ENCODE data around the gene GDA. TPM values are rescaled to one million over a fixed set of nuclear protein-coding genes. Genes with fewer than 3 reads are reported as not detected.

Gene GDA
- total RNA-seq, 1 experiment from 2014 or later, result 49.4 TPM

- TF ChIP-seq REST (IDR thresholded peaks at IDR 0.05; ENCODE audit: low read depth), result no peak
- no peak for TF ChIP-seq EGR1 (IDR thresholded peaks at IDR 0.05; ENCODE audit: low read depth)
- TF ChIP-seq CBX3 (IDR thresholded peaks at IDR 0.05; ENCODE audit: low read depth), result no peak
- no peak for TF ChIP-seq TCF7L2 (IDR thresholded peaks at IDR 0.05; ENCODE audit: borderline replicate concordance, extremely low read depth, insufficient read depth, insufficient read length)
Measured at GRCh38 chr9:72187121-72187695, 38.0 kb downstream of the GDA start (continued).

- Histone ChIP-seq H3K9me3 (ENCODE audit: control insufficient read depth in 1 of 2, insufficient read depth in 1 of 2, low read depth in 1 of 2, low read length in 2 of 2) (no peaks in the 10 kb centered on the region), H4K20me1 (ENCODE audit: insufficient read depth) (no peaks in the 10 kb centered on the region), H3K79me2 (ENCODE audit: insufficient read depth, low read length) (peaks cover 91% of the 10 kb centered on the region), H3K4me2 (ENCODE audit: low read length) (no peak overlapping the region), H3K27me3 (ENCODE audit: insufficient read depth, low read length) (no peaks in the 10 kb centered on the region), H3K36me3 (ENCODE audit: control insufficient read depth in 1 of 2, insufficient read depth in 2 of 2, low read length in 2 of 2) (no peaks in the 10 kb centered on the region), H3K9me2 (ENCODE audit: insufficient read depth) (no peaks in the 10 kb centered on the region), H3K27ac (ENCODE audit: low read depth, low read length) (no peak overlapping the region), H2AFZ (ENCODE audit: low read depth, low read length, poor library complexity, severe bottlenecking) (no peak overlapping the region), H3K4me1 (ENCODE audit: control insufficient read depth in 1 of 2, insufficient read depth in 2 of 2, low read length in 2 of 2) (no peaks in the 10 kb centered on the region), H3K4me3 (replicated peaks in 1 of 2; ENCODE audit: low read depth in 1 of 2, low read length in 2 of 2) (no peak overlapping the region), H3K9ac (ENCODE audit: low read length) (no peak overlapping the region)
- CTCF ChIA-PET, result no interaction called here
- POLR2A ChIA-PET, result no interaction called here
- DNase-seq (ENCODE audit: low read depth, low spot score) (no peak), ATAC-seq (no peak)
- RAD21 ChIA-PET (ENCODE audit: low non-redundant PET in 1 of 2, low total read pairs in 2 of 2, uncharacterized antibody in 2 of 2, unreplicated experiment in 2 of 2), result no interaction called here
- TF ChIP-seq JUND (IDR thresholded peaks at IDR 0.05) (no peak), EZH2 (IDR thresholded peaks at IDR 0.05) (no peak), SRF (IDR thresholded peaks at IDR 0.05; ENCODE audit: low read depth) (no peak), REST (IDR thresholded peaks at IDR 0.05; ENCODE audit: low read depth) (no peak), ATF3 (IDR thresholded peaks at IDR 0.05) (no peak), ZFX (IDR thresholded peaks at IDR 0.05) (no peak), POLR2AphosphoS5 (IDR thresholded peaks at IDR 0.05; ENCODE audit: low read depth, low read length) (no peak), CBX3 (IDR thresholded peaks at IDR 0.05; ENCODE audit: low read depth) (no peak), ELF1 (IDR thresholded peaks at IDR 0.05; ENCODE audit: borderline replicate concordance, low read depth) (no peak)
- intact Hi-C loops (cut with micrococcal nuclease), result no loop called here
- BruUV-seq (replicated peaks), result no TSS peak
Measured at GRCh38 chr9:72188232-72188631, 39.0 kb downstream of the GDA start.
